ENCODE data around the gene EXOC7. TPM values are rescaled to one million over a fixed set of nuclear protein-coding genes. Genes with fewer than 3 reads are reported as not detected.
"Not testable (repeated sequence)": the region's sequence is repeated elsewhere in the genome, so short reads cannot be mapped to it uniquely, and the experiment has no call there.

Gene EXOC7
- polyA plus RNA-seq, 3 donors: 141 to 194 (median 166) TPM

- no peak for DNase-seq
Observed at GRCh38 chr17:76048025-76048605, 55.5 kb downstream of the EXOC7 start.

DNA sequence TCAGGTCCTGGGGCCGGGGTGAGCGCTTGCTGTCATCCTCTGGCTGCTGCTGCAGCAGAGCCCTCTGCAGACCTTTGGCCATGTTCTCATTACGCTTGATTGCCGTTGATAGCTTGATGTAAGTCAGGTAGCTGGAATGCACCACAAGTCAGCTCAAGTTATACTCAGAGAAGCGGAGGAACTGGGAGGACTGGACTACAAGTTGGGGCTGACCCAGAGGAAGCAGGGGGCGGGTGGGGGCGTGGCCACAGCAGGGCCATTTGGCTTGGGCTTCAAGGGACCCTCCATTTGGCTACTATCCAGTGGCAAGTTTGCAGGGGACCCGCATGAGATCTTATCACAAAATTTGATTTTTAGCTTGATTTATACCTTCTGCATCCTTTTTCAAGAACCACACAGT lies 57.5 kb downstream of the EXOC7 start:
- DNase-seq: no peak

GRCh38 chr17:76044475-76045007 lies 59.0 kb downstream of the EXOC7 start:
- not testable (repeated sequence) for DNase-seq

DNA sequence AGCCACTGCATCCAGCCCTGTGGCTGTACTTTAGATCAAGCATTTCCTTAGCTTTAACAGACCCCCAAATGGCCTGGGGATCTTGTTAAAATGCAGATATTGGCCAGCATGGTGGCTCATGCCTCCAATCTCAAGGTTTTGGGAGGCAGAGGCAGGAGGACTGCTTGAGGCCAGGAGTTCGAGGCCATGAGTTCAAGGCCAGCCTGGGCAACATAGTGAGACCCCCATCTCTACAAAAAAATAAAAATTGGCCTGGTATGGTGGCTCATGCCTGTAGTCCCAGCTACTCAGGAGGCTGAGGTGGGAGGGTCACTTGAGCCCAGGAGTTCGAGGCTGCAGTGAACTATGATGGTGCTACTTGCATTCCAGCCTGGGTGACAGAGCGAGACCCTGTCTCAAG lies 60.7 kb downstream of the EXOC7 start:
- DNase-seq: not testable (repeated sequence)

GRCh38 chr17:76040376-76040775 lies 63.2 kb downstream of the EXOC7 start:
- DNase-seq: no peak

GRCh38 chr17:76039121-76039520 lies 64.5 kb downstream of the EXOC7 start:
- DNase-seq: no peak

DNA sequence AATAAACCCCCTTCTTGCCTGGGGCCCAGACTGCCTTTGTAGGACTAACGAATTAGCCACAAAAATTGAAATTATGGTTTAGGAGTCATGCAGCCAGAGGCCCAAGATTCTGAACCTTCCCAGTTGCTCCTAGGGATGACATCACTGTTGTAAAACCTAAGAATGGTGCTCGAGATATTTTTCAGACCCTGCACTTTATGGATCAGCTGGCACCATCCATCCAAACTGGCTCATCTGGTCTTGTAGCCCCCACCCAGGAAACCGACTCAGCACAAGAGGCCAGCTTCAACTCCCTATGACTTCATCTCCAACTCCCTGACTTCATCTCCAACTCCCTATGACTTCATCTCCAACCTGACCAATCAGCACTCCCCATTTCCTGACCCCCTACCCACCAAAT lies 65.5 kb downstream of the EXOC7 start:
- DNase-seq: no peak

DNA sequence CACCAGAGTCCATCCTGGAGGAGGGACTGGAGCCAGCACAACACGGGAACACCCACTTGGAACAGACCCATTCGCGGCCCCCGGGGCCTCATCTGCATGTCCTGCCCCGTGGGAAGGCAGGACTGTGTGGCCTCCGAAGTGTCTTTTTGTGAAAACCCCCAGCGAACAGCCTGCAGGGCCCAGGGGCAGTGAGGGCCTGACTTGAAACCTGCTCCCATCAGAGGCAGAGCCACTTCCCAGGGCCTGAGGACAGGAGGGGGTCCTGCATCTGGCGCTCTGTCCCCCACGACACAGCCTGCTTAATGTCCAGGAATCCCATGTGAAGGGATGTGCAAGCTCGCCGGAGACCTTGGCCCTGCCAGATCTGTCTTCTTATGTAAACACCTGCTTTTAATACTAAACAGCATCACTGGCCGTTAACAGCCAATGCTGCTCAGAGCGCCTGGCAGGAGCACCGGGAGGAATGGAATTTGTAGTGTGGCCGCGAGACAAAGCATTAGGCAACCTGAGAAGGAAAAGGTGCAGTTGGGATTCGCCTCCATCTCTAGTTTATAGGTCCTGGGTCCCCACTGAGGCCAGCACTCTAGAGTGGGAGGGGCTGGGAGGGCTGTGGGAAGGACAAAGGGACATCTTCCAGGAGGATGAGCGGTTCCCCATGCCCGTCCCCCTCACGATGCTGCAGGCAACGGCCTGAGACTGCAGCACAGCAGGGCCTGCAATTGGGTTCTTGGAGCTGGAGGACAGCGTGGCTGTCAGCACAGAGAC lies 66.9 kb downstream of the EXOC7 start:
- no peak for DNase-seq

- no peak for DNase-seq
Observed at GRCh38 chr17:76034428-76035350, 68.9 kb downstream of the EXOC7 start.

GRCh38 chr17:76033139-76033538 lies 70.4 kb downstream of the EXOC7 start:
- no peak for DNase-seq

DNA sequence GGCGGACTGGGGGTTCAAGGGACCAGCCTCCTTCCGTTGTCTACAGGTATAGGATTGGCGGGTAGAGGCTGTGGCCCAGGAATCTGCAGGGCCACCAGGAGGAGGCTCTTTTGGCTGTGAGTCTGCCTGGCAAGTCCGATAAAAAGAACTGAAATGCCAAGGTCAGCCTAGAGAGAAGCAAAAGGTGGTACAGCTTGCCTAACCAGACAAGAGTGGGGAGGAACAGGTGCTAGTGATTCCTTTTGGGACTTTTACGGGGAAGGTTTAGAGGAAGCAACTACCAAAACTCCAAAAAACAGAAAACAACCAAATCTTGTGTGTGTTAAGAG lies 70.8 kb downstream of the EXOC7 start:
- no peak for DNase-seq

DNA sequence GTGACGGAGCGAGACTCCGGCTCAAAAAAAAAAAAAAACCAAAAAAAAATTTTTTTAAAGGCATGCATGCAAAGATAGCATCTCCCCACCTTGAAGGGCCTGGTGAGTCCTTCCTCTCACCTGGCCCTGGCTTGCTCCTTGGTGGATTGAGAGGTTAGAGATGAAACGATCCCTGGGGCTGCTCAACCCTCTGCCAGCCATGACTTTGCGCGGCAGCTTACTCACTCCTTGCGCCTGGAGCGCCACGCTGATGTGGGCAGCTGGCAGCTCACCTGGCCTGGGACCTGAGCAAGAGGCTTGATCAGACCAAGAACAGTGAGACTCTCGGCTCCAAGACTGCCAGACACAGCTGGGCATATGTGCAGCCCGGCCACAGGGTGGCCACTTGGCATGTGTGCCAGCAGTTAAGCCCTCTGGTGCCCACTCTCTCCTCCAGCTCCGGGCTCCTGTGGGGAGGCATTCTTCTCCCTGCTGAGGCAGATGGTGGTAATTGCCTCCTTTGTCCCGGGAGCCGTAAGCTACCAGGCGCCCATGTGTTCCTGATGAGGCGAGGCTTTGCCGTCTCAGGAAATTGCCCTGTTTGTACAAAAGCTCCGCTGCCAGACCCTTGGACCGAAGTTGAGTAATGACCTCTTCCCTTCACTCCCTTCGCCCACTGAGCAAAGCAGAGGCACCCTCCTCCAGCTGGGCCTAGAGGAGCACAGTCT lies 71.4 kb downstream of the EXOC7 start:
- no peak for DNase-seq

Other genes starting within 250 kb of the EXOC7 start
- gene WBP2, start 248.5 kb downstream of the EXOC7 start, polyA plus RNA-seq (ENCODE audit: insufficient read length in 3 of 3): 10 to 100 TPM; 82.9 to 89.7 (median 88.1) TPM
- 1 to 10 TPM; 7.5 to 9.5 (median 7.8) TPM for gene TRIM47, start 225.2 kb downstream of the EXOC7 start, polyA plus RNA-seq (ENCODE audit: insufficient read length in 3 of 3)
- gene TRIM65, start 206.8 kb downstream of the EXOC7 start, polyA plus RNA-seq (ENCODE audit: insufficient read length in 3 of 3): 10 to 100 TPM; 14.6 to 16.7 (median 16.3) TPM
- 100 to 1,000 TPM in 1 of 3 donors, 10 to 100 TPM in 2; 91.2 to 114 (median 97.4) TPM for gene MRPL38, start 198.9 kb downstream of the EXOC7 start, polyA plus RNA-seq (ENCODE audit: insufficient read length in 3 of 3)
- 10 to 100 TPM in 2 of 3 donors, 1 to 10 TPM in 1; 9.7 to 13.3 (median 13.1) TPM for gene FBF1, start 162.7 kb downstream of the EXOC7 start, polyA plus RNA-seq (ENCODE audit: insufficient read length in 3 of 3)
- 10 to 100 TPM; 30.1 to 42.2 (median 35.1) TPM for gene ACOX1, start 124.6 kb downstream of the EXOC7 start, polyA plus RNA-seq (ENCODE audit: insufficient read length in 3 of 3)
- gene TEN1, start 124.5 kb downstream of the EXOC7 start, polyA plus RNA-seq (ENCODE audit: insufficient read length in 3 of 3): 10 to 100 TPM; 23.5 to 27.0 (median 25.5) TPM
- gene CDK3, start 102.9 kb downstream of the EXOC7 start, polyA plus RNA-seq (ENCODE audit: insufficient read length in 3 of 3): 10 to 100 TPM; 17.4 to 23.0 (median 21.9) TPM
- 10 to 100 TPM; 24.4 to 25.9 (median 25.4) TPM for gene EVPL, start 76.5 kb downstream of the EXOC7 start, polyA plus RNA-seq (ENCODE audit: insufficient read length in 3 of 3)
- 100 to 1,000 TPM in 2 of 3 donors, 10 to 100 TPM in 1; 97.6 to 109 (median 106) TPM for gene SRP68, start 31.3 kb downstream of the EXOC7 start, polyA plus RNA-seq (ENCODE audit: insufficient read length in 3 of 3)
- gene GALR2, start 29.0 kb downstream of the EXOC7 start, polyA plus RNA-seq (ENCODE audit: insufficient read length in 3 of 3): under 1 TPM; 0.24 to 0.87 (median 0.33) TPM
- gene ZACN, start 24.6 kb downstream of the EXOC7 start, polyA plus RNA-seq (ENCODE audit: insufficient read length in 3 of 3): 10 to 100 TPM; 13.4 to 30.9 (median 27.1) TPM
- gene FOXJ1, start 37.5 kb upstream of the EXOC7 start, polyA plus RNA-seq (ENCODE audit: insufficient read length in 3 of 3): 10 to 100 TPM; 28.2 to 31.7 (median 31.5) TPM
- 10 to 100 TPM; 27.6 to 33.2 (median 33.0) TPM for gene RNF157, start 136.7 kb upstream of the EXOC7 start, polyA plus RNA-seq (ENCODE audit: insufficient read length in 3 of 3)
- 10 to 100 TPM; 34.5 to 47.6 (median 47.3) TPM for gene UBALD2, start 161.6 kb upstream of the EXOC7 start, polyA plus RNA-seq (ENCODE audit: insufficient read length in 3 of 3)
- gene QRICH2, start 204.5 kb upstream of the EXOC7 start, polyA plus RNA-seq (ENCODE audit: insufficient read length in 3 of 3): 10 to 100 TPM in 1 of 3 donors, 1 to 10 TPM in 2; 9.3 to 10.2 (median 9.9) TPM